HepG2 (cell line): ENCODE data around the gene MGLL. TPM values are rescaled to one million over a fixed set of nuclear protein-coding genes. Genes with fewer than 3 reads are reported as not detected.

Experiments used
- CREB3 ChIP-seq: sonication (generic); formaldehyde crosslinking; IDR thresholded peaks from 2 replicates; pipeline ENCODE4 v1.5.0; 2020; ENCODE audit warnings: missing genetic modification reagents
- ELK4 ChIP-seq: sonication (generic); formaldehyde crosslinking; IDR thresholded peaks from 2 replicates; pipeline ENCODE4 v1.9.0; 2021; ENCODE audit warnings: missing genetic modification reagents, borderline replicate concordance
- ETS1 ChIP-seq: sonication (generic); formaldehyde crosslinking; IDR thresholded peaks from 2 replicates; pipeline ENCODE4 v1.4.0; 2020; ENCODE audit warnings: missing genetic modification reagents
- GATA4 ChIP-seq: sonication (generic); IDR thresholded peaks from 2 replicates; pipeline ENCODE4 v1.6.1; 2016; ENCODE audit warnings: antibody characterized with exemption, low read depth, borderline replicate concordance
- HDAC2 ChIP-seq: sonication (generic); formaldehyde crosslinking; IDR thresholded peaks from 2 replicates; pipeline ENCODE4 v1.4.0; 2020; ENCODE audit warnings: missing genetic modification reagents
- PREB ChIP-seq: sonication (generic); formaldehyde crosslinking; IDR thresholded peaks from 2 replicates; pipeline ENCODE4 v1.4.0; 2020; ENCODE audit warnings: missing genetic modification reagents
- SP2 ChIP-seq: sonication (generic); formaldehyde crosslinking; IDR thresholded peaks from 2 replicates; pipeline ENCODE4 v1.5.1; 2020; ENCODE audit warnings: mild to moderate bottlenecking, missing genetic modification reagents
- ZNF503 ChIP-seq: sonication (generic); formaldehyde crosslinking; IDR thresholded peaks from 2 replicates; pipeline ENCODE4 v1.4.0; 2020; ENCODE audit warnings: missing genetic modification reagents
- polyA plus RNA-seq, 8 experiments: library from polyadenylated mRNA; depleted of rRNA in 3 of 8; stranded (reverse) in 7 of 8; unstranded in 1 of 8; fragments of >200 nt; fragmentation: Illumina TruSeq in 4 of 8; extraction: Trizol in 4 of 8; gene quantifications; 2 replicates each; pipeline versions ENCODE4 v1.2.1 to v1.2.3, GENCODE V29; 2011 to 2016; ENCODE audit warnings: low read depth in 4 of 8, missing spikeins in 1 of 8, mixed read lengths in 1 of 8; ENCODE audit not compliant: insufficient read depth in 1 of 8
- total RNA-seq, 5 experiments: library from RNA; depleted of rRNA; stranded (reverse); fragments of >200 nt; fragmentation: Illumina TruSeq; extraction: Trizol; gene quantifications; 2 replicates each; pipeline ENCODE4 v1.2.3, GENCODE V29; 2016; ENCODE audit warnings: low read depth in 1 of 5

Gene MGLL
- total and polyA plus RNA-seq, 2 of the 13 experiments (the other 11 are each of a cell fraction or from before 2014, with no cell fraction given) = not detected

- no peak for TF ChIP-seq PREB
- TF ChIP-seq SP2 = no peak
- TF ChIP-seq ELK4 (CRISPR knock-in tag) = no peak
- no peak for TF ChIP-seq HDAC2 (CRISPR knock-in tag)
- no peak for TF ChIP-seq GATA4
- no peak for TF ChIP-seq ZNF503
- no peak for TF ChIP-seq CREB3 (CRISPR knock-in tag)
- no peak for TF ChIP-seq ETS1 (CRISPR knock-in tag)
- TF ChIP-seq, all 625 proteins: peak for 0
Measured at GRCh38 chr3:127753898-127754410, 68.4 kb downstream of the MGLL start (continued).
